ENCODE results near the gene CPAMD8.
"Not testable (repeated sequence)": the region's sequence is repeated elsewhere in the genome, so short reads cannot be mapped to it uniquely, and the experiment has no call there.

CPAMD8 gene

GRCh38 chr19:16945364-16945714, 81.3 kb downstream of the CPAMD8 start:
- DNase-seq, result no peak

DNA sequence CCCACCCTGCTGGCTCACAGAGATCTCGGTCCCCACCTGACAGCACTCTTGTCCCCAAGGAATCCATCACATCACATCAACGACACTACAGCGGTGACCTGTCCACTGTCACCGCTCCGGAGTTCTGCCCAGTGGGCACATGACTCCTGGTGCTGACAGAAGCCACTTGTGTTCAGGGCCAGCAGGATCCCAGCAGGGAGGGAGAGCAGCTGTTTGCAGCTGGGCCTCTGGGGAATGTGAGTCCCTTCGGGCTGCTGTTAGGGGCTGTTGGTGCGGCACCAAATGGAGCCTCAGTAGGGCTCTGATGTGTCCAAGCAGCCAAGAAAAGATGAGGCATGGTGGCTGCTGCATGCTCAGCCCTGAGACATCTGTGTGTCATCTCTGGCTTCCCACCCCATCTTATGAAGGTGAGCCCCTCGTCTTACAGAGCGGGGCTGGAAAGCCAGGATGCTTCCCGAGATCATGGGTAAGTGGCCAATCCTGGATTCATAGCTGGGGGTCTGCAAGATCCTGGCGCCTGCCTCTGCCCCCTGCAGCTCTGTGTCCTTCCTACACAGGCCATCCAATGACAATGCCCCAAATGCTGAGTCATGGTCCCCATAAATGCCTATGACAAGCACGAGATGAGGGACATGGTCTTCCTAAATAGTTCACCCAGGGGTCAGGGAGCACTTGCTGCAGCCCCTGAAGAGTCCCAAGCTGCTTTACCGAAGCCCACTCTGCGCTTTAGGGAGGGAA, 81.8 kb downstream of the CPAMD8 start:
- DNase-seq, result no peak

- DNase-seq, result no peak
These were observed 82.5 kb downstream of the CPAMD8 start for GRCh38 chr19:16943942-16944625.

- not testable (repeated sequence) for DNase-seq
These were observed 83.5 kb downstream of the CPAMD8 start for GRCh38 chr19:16943090-16943489.

DNA sequence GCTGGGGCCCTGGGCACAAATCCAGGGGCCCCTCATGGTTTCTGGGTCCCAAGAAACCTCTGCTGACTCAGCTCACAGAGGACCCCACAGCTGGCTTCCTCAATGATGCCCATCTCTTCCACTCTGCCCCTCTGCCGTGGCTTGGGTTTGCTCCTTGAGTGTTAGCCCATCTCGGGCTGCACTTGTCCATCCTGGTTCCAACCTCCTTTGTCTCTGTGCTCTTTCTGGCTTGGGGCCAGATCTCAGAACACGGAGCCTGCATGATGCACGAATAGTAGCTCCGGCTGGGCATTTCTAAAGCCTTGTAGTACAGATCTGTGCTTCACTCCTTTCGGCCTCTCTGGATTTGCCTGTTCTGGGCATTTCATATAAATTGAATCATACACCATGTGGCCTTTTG, 84.0 kb downstream of the CPAMD8 start:
- no peak for DNase-seq

DNA sequence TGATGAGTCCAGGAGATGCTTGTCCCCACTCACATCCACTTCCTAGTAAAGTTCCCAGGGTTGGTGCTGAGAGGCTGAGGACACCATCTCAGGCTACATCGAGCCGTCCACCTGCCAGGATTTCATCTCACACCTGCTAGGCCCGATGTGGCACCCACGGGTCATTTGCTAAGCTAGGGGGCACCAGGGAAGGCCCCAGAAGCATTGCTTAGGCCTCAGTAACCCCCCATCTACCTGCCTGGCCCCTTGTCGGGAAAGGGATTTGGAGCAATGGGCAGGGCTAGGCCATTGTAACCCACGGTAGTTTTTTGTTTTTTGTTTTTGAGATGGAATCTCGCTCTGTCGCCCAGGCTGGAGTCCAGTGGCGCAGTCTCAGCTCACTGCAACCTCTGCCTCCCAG, 86.0 kb downstream of the CPAMD8 start:
- no peak for DNase-seq

DNA sequence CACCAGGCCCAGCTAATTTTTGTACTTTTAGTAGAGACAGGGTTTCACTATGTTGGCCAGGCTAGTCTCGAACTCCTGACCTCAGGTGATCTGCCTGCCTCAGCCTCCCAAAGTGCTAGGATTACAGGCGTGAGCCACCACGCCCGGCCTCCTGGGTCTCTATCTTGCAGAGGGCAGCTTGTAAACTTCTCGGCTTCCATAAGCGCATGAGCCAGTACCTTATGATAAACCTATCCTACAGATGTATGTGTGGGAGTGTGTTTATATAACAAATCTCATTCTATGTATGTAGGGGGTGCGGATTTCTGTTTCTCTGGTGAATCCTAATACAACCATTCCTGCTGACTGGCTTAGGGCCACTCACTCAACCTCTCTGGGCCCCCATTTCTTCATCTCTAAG, 86.5 kb downstream of the CPAMD8 start:
- DNase-seq, result not testable (repeated sequence)

DNA sequence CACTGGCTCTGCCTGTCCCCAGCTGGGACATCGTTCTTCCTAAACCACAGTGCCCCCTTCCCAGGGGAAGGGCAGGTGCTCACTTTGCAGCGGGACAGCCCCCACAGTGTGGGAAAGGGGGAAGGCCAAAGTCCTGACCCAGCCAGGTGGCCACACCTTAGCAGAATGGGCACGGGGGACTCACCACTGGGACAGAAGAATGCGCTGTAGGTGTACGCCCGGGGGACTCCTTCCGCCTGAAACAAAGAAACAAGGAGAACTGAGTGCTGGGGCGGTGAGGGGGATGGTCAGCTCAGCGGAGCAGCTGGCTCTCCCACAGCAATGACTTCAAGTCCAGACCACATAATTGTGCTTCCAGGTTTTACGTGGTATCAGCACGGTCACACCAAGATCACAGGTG, 88.4 kb downstream of the CPAMD8 start:
- DNase-seq, result no peak

DNA sequence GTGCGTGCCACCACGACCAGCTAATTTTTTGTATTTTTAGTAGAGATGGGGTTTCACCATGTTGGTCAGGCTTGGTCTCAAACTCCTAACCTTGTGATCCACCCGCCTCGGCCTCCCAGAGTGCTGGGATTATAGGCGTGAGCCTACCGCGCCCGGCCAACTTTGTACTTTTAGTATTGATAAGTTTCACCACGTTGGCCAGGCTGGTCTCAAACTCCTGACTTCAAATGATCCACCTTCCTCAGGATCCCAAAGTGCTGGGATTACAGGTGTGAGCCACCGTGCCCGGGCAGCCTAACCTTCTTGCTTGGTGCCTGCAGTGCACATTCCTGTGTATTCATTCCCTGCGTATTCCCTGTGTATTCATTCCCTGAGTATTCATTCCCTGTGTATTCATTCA, 88.8 kb downstream of the CPAMD8 start:
- not testable (repeated sequence) for DNase-seq

GRCh38 chr19:16936901-16937300, 89.7 kb downstream of the CPAMD8 start:
- DNase-seq, result no peak

- no peak for DNase-seq
These were observed 92.1 kb downstream of the CPAMD8 start for GRCh38 chr19:16934489-16934888.

DNA sequence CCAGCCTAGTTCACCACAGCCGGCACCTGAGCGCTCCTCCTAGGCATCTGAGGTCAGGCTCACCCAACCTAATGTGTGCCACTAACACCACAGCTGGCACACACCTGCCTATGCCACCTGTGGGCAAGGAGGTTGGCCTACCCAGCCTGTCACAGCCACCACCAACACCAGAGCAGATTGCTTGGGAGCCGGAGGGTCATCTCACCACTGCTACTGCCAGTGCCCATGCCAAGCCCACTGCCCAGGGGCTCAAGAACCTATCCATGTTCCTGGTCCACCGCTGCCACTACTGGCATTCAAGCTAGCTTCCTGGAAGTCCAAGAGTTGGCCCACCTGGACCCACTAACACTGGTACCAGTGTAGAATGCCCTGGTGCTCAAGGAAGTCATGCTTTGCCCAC, 95.3 kb downstream of the CPAMD8 start:
- no peak for DNase-seq

GRCh38 chr19:16930753-16931152, 95.9 kb downstream of the CPAMD8 start:
- DNase-seq, result no peak

DNA sequence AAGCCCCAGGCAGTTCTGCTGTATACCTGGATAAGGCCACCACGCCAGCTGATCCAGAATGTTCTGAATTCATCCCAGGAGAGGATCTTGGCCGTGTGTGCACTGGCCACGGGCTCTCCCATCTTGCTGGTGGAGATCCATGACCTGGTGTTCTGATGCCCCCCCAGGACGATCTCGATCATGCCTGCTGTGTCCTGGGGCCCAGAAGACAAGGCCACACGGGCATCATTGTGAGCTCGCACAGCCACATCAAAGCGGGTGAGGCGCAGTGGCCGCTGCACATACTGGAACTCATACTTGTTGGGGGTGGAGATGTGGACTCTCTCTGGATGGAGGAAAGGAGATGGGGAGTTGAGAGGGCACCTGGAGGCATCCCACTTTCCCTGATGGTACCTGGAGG, 97.7 kb downstream of the CPAMD8 start:
- DNase-seq, result no peak

- no peak for DNase-seq
These were observed 98.3 kb downstream of the CPAMD8 start for GRCh38 chr19:16928351-16928750.

DNA sequence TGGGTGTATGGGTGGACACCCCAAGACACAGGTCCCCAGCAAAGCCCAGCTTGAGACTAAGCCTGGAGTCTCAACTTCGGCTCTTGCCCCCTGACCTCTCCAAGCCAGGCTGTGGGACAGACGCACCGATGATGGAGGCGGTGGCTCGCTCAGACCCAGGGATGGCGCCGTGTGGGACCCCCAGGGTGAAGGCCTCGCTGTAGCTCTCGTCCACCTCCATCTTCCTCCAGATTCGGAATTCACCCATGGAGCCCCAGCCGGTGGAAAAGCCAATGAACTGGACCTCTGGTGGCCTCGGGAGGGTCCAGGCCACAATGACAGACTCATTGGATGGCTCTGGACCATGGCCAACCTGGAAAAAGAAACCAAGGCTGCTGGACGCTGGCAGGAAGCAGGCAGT, 98.7 kb downstream of the CPAMD8 start:
- no peak for DNase-seq

DNA sequence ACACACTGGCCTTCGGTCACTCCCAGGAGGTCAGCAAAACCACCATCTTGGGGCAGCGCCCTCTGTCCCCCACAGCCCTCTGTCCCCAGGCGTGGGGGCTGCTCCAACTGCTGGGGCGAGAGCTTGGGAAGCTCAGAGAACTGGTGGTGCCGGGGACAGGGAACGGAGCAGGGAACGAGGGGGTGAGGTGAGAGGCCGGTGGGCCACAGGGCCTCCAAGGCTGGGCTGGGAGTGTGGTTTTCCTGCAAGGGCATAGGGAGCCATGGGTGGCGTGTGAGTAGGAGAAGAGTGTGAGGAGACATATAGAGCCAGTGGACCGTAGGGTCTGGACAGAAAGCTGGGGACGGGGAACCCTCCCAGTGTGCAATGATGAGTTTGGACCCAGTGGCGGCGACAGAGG, 103.7 kb downstream of the CPAMD8 start:
- no peak for DNase-seq

GRCh38 chr19:16922592-16922934, 104.0 kb downstream of the CPAMD8 start:
- no peak for DNase-seq

DNA sequence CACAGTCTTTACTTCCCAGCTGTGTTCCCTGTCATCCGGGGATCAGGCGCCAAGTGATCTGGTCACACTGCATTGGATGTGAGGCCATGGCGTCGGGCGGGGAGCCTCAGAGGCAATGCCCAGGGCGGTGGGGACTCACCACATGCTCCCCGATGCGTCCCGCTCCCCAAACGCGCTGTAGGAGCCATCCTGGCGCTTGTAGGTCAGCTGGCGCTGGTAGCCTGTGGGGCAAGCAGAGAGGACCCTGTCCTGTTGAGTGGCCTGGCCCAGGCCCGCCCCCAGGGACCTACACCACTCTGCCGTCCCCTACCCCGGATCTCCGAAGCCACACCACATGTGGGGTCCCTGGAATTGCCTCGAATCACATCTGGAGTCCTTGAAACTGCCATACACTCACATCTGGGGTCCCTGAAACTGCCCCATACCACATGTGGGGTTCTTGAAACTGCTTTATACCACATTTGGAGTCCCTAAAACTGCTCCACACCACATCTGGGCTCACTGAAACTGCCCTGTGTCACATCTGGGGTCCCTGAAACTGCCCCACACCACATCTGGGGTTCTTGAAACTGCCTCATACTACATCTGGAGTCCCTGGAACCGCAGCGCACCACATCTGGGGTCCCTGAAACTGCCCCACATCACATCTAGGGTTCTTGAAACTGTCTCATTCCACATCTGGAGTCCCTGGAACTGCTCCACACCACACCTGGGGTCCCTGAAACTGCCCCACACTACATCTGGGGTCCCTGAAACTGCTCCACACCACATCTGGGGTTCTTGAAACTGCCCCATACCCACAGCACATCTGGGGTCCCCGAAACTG, 104.6 kb downstream of the CPAMD8 start:
- no peak for DNase-seq

GRCh38 chr19:16920816-16921529, 105.6 kb downstream of the CPAMD8 start:
- DNase-seq, result no peak

GRCh38 chr19:16919496-16919895, 107.1 kb downstream of the CPAMD8 start:
- DNase-seq, result no peak

- DNase-seq, result no peak
These were observed 109.2 kb downstream of the CPAMD8 start for GRCh38 chr19:16917401-16917800.

DNA sequence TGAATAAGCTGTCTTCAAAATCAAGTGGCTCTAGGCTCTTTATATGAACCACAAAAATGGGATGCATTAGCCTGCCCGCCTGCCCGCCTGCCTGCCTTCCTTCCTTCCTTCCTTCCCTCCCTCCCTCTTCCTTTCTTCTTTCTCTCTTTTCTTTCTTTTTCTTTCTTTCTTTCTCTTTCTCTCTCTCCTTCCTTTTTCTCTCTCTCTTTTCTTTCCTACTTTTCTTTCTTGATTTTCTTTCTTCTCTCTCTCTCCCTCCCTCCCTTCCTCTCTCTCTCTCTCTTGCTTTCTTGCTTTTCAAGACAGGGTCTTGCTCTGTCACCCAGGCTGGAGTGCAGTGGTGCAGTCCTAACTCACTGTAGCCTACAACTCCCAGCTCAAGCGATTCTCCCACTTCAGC, 110.9 kb downstream of the CPAMD8 start:
- no peak for DNase-seq
